ENCODE results near the gene AGBL1.

Gene AGBL1

DNA sequence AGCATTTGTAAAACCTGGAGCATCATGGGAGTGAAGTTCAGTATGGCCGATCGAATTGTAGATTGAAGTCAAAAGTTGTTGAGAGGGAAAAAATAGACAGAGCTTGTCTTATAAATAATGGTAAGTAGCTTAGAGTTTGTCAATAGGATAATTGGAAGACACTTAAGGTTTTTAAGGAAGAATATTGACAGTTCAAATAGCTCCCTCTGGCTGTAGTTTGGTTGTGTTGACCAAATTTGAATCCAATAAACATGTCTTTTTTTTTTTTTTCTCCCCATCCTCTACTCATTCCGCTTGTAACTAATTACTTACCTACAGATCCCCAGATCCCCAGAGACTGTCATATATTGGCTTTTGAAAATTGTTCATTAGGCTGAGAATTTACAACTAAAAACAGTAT is 677.0 kb downstream of the AGBL1 start:
- TF ChIP-seq, protein P1, sequence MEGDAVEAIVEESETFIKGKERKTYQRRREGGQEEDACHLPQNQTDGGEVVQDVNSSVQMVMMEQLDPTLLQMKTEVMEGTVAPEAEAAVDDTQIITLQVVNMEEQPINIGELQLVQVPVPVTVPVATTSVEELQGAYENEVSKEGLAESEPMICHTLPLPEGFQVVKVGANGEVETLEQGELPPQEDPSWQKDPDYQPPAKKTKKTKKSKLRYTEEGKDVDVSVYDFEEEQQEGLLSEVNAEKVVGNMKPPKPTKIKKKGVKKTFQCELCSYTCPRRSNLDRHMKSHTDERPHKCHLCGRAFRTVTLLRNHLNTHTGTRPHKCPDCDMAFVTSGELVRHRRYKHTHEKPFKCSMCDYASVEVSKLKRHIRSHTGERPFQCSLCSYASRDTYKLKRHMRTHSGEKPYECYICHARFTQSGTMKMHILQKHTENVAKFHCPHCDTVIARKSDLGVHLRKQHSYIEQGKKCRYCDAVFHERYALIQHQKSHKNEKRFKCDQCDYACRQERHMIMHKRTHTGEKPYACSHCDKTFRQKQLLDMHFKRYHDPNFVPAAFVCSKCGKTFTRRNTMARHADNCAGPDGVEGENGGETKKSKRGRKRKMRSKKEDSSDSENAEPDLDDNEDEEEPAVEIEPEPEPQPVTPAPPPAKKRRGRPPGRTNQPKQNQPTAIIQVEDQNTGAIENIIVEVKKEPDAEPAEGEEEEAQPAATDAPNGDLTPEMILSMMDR (IDR thresholded peaks at IDR 0.05; ENCODE audit: low read length, missing control alignments): no peak
- no peak overlapping the region for H3K4me3 ChIP-seq (replicated peaks; ENCODE audit: low read depth, low read length)
- DNase-seq (ENCODE audit: low read depth): no peak

DNA sequence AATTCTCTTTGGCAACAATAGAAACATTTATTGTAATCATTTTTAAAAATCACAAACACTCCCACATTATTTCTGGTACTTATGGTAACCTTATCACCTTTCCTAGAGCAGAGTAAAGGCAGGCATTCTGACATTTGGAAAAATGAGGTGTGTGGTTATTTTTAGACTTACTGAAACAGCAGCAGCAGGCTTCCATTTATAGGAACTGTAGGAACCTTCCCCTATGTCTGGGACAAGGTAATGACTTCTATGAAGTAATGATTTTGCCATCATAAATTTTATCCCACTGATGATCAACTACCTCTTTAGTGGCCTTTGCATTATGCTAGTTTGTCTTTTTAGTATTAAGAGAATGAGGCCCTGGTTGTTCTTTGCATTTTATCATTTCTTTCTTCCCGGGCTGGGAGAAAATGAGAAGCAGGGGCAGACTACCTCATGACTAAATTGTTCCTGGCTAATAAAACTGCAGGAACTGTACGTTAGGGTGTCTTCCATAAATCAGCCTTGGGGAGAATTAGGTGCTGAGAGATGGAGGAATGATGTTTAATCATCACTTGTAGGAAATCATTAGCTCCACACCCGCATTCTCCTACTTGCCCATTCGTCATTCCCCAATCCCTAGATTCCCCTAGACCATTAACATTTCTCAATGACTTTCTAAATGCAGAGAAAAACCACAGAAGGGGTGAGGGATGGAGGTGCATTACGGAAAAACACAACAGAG is 680.3 kb downstream of the AGBL1 start:
- TF ChIP-seq, protein P1 (IDR thresholded peaks at IDR 0.05; ENCODE audit: low read length, missing control alignments): no peak
- no peak for DNase-seq (ENCODE audit: low read depth)
- no peak overlapping the region for H3K4me3 ChIP-seq (replicated peaks; ENCODE audit: low read depth, low read length)

DNA sequence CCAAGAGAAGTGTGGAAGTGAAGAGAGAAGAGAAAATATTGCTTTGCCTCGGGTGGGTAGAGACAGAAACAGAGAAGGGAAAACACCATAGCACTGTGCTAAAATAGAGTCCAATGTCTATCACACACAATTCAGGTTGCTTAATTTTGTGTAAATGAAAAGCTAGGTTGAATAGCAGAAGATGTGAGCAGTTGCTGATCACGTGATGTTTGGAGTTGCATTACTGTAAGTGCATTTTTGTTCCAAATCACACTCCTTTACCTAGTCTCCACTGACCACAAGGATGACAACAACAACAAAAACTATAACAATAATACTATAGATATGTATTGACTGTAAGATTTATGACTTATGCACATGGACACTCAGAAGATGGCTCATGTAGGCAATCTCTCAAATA is 683.2 kb downstream of the AGBL1 start:
- no peak for DNase-seq (ENCODE audit: low read depth)
- TF ChIP-seq, protein P1 (IDR thresholded peaks at IDR 0.05; ENCODE audit: low read length, missing control alignments): no peak
- H3K4me3 ChIP-seq (replicated peaks; ENCODE audit: low read depth, low read length): no peak overlapping the region

DNA sequence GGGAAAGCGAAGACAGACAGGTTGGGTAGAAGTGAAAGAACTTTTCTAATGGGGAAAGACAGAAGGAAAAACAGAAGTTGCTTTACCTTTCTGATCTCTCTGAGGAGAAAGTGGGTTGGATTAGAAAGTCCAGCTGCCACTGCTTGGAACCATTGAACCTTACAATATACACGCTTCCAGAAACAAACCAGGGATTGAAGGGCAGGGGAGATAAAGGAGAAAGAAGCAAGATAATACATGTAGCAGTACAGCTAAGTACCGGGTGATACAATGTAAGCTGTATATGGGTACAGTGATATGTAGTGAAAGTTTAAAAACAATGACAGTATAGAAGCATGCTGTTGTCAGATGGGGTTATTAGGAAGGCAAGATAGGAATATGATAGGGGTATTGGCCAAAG is 684.4 kb downstream of the AGBL1 start:
- TF ChIP-seq, protein P1 (IDR thresholded peaks at IDR 0.05; ENCODE audit: low read length, missing control alignments): no peak
- no peak for DNase-seq (ENCODE audit: low read depth)
- no peak overlapping the region for H3K4me3 ChIP-seq (replicated peaks; ENCODE audit: low read depth, low read length)

DNA sequence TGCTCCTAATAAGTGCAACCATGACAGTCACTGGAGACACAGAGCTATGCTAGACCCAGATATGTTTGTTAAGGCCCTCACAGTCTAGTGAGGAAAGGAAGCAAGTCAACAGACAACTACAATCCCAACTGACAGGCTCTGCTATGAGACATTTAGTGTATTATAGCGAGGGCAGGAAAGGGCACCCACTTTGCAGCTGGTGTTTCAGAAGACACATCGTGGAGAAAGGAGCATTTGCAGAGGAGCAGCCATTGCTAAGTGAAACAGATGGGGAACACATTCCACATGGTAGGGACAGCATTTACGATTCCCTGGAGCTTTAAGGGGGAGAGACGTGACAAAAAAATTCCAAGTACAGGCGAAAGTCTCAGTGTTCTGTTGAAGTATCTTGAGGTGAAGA is 685.6 kb downstream of the AGBL1 start:
- H3K4me3 ChIP-seq (replicated peaks; ENCODE audit: low read depth, low read length): no peak overlapping the region
- TF ChIP-seq, protein P1 (IDR thresholded peaks at IDR 0.05; ENCODE audit: low read length, missing control alignments): no peak

DNA sequence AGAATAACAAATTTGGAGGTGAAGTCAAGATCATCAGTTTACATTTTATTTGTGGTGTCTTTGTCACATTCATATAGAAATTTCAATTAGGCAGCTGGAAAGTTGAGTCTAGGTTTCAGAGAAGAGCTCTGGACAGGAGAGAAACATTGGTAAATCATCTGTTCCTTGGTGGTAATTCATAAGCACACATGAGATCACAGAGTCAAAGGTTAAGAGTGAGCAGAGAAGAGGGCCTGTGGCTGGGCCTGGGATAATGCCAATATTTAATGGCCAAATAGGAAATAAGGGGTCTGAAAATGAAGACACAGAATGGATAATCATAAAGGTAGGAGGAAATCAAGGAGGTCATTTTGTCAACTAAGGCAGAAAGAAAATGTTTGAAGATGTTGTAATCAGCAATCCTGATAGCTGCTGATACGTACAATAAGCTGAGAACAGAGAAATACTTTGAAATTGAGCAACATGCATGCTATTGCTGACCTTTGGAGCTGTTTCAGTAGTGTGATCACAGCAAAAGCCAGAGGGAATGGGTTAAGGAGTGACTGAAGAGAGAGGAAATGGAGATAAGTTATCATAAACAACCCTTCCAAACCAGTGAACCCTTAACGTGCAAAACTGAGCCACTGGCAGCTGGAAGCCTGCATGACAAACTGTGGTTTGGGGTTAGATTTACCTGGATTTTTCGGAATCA is 692.8 kb downstream of the AGBL1 start:
- no peak for DNase-seq (ENCODE audit: low read depth)
- no peak overlapping the region for H3K4me3 ChIP-seq (replicated peaks; ENCODE audit: low read depth, low read length)
- TF ChIP-seq, protein P1 (IDR thresholded peaks at IDR 0.05; ENCODE audit: low read length, missing control alignments): no peak

More for the DNA sequence above, 685.6 kb downstream of the AGBL1 start:
- DNase-seq (ENCODE audit: low read depth): no peak

Measured in fibroblast of pulmonary artery (primary cell).